RWPE2 (cell line): ENCODE data around the gene DMWD.

ENCODE experiments used
- ATAC-seq: fragments of 200-7000 bp; cut with Tn5 transposase; 3 replicates; pipeline ENCODE4 v1.9.1; 2021; ENCODE audit warnings: low read depth
- DNase-seq: peaks from one replicate; pipeline ENCODE4 v3.0.0-alpha.2; 2020; ENCODE audit warnings: low spot score
- H3K27ac ChIP-seq: fragments of 450-650 bp; 2 replicates; pipeline ENCODE4 v1.5.1; 2017; ENCODE audit warnings: mild to moderate bottlenecking; ENCODE audit not compliant: poor library complexity, severe bottlenecking
- H3K27me3 ChIP-seq: fragments of 250-450 bp; sonication (Bioruptor Pico); 2 replicates; pipeline ENCODE4 v1.5.1; 2021; ENCODE audit warnings: mild to moderate bottlenecking, moderate library complexity; ENCODE audit not compliant: insufficient read depth, poor library complexity, severe bottlenecking
- H3K36me3 ChIP-seq: fragments of 250-450 bp; sonication (Bioruptor Pico); 2 replicates; pipeline ENCODE4 v1.5.1; 2020; ENCODE audit warnings: low read depth, mild to moderate bottlenecking, moderate library complexity
- H3K4me1 ChIP-seq: fragments of 250-450 bp; sonication (Bioruptor Pico); 2 replicates; pipeline ENCODE4 v1.5.1; 2021; ENCODE audit warnings: mild to moderate bottlenecking, moderate library complexity; ENCODE audit not compliant: insufficient read depth, poor library complexity, severe bottlenecking
- H3K4me3 ChIP-seq: fragments of 250-450 bp; sonication (Bioruptor Pico); 2 replicates; pipeline ENCODE4 v1.5.1; 2021; ENCODE audit warnings: mild to moderate bottlenecking, moderate library complexity; ENCODE audit not compliant: severe bottlenecking
- H3K9me3 ChIP-seq: fragments of 250-450 bp; sonication (Bioruptor Pico); 2 replicates; pipeline ENCODE4 v1.5.1; 2021; ENCODE audit warnings: mild to moderate bottlenecking, moderate library complexity; ENCODE audit not compliant: severe bottlenecking
- TF ChIP-seq, protein P1 (sequence below): fragments of 450-650 bp; IDR thresholded peaks from one replicate; pipeline ENCODE4 v1.5.1; 2017; ENCODE audit warnings: mild to moderate bottlenecking, moderate library complexity; ENCODE audit not compliant: poor library complexity, severe bottlenecking

Gene DMWD

DNA sequence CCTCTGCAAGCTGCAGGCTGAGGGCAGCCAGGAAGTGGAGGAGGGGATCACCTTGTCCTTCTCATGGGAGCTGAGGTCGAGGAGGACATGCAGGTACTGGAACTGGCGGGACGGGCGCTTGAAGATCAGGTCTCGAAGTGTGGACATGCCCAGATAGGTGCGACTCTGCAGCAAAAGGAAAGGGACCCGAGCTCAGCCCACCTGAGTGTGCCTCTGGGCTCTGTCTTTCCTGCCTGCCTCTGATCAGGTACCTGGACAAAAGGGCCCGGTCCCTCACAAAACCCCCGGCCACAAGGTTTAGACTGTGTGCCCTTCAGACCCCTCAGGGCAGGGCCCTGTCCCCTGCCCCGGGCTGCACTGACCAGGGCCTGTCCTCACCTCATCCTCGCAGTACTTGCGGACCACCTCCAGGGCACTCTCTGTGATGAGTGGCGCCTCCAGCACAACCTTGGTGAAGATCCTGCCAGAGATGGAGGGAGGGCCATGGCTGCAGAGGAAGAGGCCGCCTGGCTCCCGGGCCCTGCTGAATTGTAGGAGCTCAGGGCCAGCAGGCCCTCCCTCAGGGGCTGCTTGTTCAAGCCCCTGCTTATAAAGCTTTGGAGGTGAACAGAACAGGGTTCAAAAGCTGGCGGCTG is 34.9 kb upstream of the DMWD start:
- Histone ChIP-seq H3K27me3 (no peaks in the 10 kb centered on the region), H3K4me3 (no peak overlapping the region), H3K4me1 (peaks cover 5% of the 10 kb centered on the region), H3K36me3 (peaks cover 72% of the 10 kb centered on the region), H3K27ac (no peak overlapping the region), H3K9me3 (no peaks in the 10 kb centered on the region)
- no peak for DNase-seq
- no peak for ATAC-seq
- TF ChIP-seq, protein P1, sequence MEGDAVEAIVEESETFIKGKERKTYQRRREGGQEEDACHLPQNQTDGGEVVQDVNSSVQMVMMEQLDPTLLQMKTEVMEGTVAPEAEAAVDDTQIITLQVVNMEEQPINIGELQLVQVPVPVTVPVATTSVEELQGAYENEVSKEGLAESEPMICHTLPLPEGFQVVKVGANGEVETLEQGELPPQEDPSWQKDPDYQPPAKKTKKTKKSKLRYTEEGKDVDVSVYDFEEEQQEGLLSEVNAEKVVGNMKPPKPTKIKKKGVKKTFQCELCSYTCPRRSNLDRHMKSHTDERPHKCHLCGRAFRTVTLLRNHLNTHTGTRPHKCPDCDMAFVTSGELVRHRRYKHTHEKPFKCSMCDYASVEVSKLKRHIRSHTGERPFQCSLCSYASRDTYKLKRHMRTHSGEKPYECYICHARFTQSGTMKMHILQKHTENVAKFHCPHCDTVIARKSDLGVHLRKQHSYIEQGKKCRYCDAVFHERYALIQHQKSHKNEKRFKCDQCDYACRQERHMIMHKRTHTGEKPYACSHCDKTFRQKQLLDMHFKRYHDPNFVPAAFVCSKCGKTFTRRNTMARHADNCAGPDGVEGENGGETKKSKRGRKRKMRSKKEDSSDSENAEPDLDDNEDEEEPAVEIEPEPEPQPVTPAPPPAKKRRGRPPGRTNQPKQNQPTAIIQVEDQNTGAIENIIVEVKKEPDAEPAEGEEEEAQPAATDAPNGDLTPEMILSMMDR: no peak

- Histone ChIP-seq H3K9me3 (no peaks in the 10 kb centered on the region), H3K27ac (no peak overlapping the region), H3K4me1 (peaks cover 5% of the 10 kb centered on the region), H3K36me3 (peaks cover 65% of the 10 kb centered on the region), H3K27me3 (no peaks in the 10 kb centered on the region), H3K4me3 (no peak overlapping the region)
- DNase-seq: no peak
- TF ChIP-seq, protein P1: no peak
- no peak for ATAC-seq
These were observed 34.3 kb upstream of the DMWD start for GRCh38 chr19:45826934-45827333.

DNA sequence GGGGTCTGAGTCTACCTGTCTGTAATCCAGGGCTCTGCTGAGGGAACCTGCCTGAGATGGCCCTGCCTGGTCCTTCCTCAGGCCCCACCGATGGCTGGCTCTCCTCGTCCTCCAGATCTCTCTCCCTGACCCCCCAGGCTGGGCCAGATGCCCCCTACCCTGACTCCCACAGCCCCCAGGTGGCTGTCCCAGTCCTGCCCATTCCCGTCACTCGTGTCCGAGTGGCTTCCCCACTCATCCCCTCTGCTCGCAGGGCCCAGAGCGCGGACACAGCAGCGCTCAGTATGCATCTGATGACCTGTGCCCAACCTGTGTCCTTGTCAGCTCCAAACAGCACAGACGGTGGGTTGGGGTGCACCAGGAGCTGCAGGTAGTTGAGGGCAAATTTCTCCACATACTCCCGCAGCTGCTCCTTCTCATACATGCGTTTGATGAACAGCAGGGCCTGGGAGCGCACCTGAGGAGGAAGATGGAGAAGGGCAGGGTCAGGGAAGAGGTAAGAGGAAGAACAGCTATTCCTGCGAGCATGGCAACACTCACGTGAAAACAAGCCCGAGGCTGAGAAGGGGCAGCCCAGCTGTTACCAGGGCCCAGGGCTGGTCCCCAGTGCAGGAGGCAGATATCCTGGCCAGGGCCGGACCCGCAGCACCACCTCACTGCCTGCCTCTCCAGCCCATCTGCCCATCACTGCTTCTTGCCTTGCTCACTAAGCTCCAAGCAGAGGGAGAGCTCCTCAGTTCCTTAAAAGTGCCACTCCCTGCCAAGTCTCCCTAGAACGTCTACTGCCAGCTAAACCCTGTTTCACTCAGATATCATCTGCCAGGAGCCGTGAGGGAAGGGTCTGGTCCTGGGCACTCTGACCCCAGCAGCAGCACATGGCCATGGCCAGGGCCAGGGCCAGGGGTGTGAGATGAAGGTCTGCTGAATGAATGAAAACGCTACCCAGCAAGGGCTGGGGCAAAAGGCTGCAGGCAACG is 33.6 kb upstream of the DMWD start:
- DNase-seq: no peak
- Histone ChIP-seq H3K27me3 (no peaks in the 10 kb centered on the region), H3K4me3 (no peak overlapping the region), H3K9me3 (no peaks in the 10 kb centered on the region), H3K4me1 (peaks cover 5% of the 10 kb centered on the region), H3K36me3 (peaks cover 58% of the 10 kb centered on the region), H3K27ac (no peak overlapping the region)
- no peak for ATAC-seq
- TF ChIP-seq, protein P1: no peak

GRCh38 chr19:45825263-45825605 is 32.6 kb upstream of the DMWD start:
- Histone ChIP-seq H3K4me1 (peaks cover 5% of the 10 kb centered on the region), H3K27me3 (no peaks in the 10 kb centered on the region), H3K27ac (no peak overlapping the region), H3K36me3 (peaks cover 49% of the 10 kb centered on the region), H3K4me3 (no peak overlapping the region), H3K9me3 (no peaks in the 10 kb centered on the region)
- DNase-seq (no peak), ATAC-seq (no peak)
- TF ChIP-seq, protein P1: no peak
